Transverse colon (tissue), 4 donors: Measurements from ENCODE around the gene ETV6. TPM values are rescaled to one million over a fixed set of nuclear protein-coding genes. Genes with fewer than 3 reads are reported as not detected.

Source experiments
- DNase-seq: peaks from one replicate; pipeline ENCODE4 v3.0.0-alpha.2; 2019
- H3K27ac ChIP-seq, 4 donors: fragments of 200-600 bp; sonication (generic); 2 replicates each; pipeline ENCODE4 v1.5.1; 2016 to 2018; ENCODE audit warnings: inconsistent platforms in 4 of 4
- H3K27me3 ChIP-seq: fragments of 200-600 bp; sonication (generic); 2 replicates; pipeline ENCODE4 v1.5.1; 2017; ENCODE audit warnings: inconsistent platforms
- H3K36me3 ChIP-seq, 4 donors: fragments of 200-600 bp; sonication (generic); 2 replicates each; pipeline ENCODE4 v1.5.1; 2017 to 2019; ENCODE audit warnings: inconsistent platforms in 4 of 4
- H3K4me1 ChIP-seq, 4 donors: fragments of 200-600 bp; sonication (generic); 2 replicates each; pipeline ENCODE4 v1.5.1; 2017 to 2020; ENCODE audit warnings: inconsistent platforms in 4 of 4
- H3K4me3 ChIP-seq, 4 donors: fragments of 200-600 bp; sonication (generic); 1 replicate in 1 of 4; 2 replicates in 3 of 4; pipeline versions ENCODE4 v1.5.1 to v1.6.1; 2017 to 2019; ENCODE audit warnings: inconsistent platforms in 4 of 4
- H3K9me3 ChIP-seq, 2 donors: fragments of 200-600 bp; sonication (generic); 2 replicates each; pipeline ENCODE4 v1.5.1; 2017 to 2019; ENCODE audit warnings: inconsistent platforms in 2 of 2
- CTCF ChIP-seq, 5 experiments: fragments of 200-600 bp in 3 of 5; fragments of 450-650 bp in 2 of 5; sonication (generic) in 3 of 5; IDR thresholded peaks; 1 replicate in 2 of 5; 2 replicates in 3 of 5; pipeline ENCODE4 v1.5.1; 2016 to 2017; ENCODE audit warnings: antibody characterized with exemption in 5 of 5, inconsistent platforms in 3 of 5, mild to moderate bottlenecking in 2 of 5, moderate library complexity in 1 of 5
- EP300 ChIP-seq: sonication (generic); formaldehyde crosslinking; IDR thresholded peaks from one replicate; pipeline ENCODE4 v1.6.1; 2017; ENCODE audit warnings: antibody characterized with exemption, low read depth
- POLR2A ChIP-seq: fragments of 450-650 bp; IDR thresholded peaks from one replicate; pipeline ENCODE4 v1.6.1; 2016; ENCODE audit warnings: antibody characterized with exemption, mild to moderate bottlenecking, moderate library complexity
- POLR2AphosphoS5 ChIP-seq, 3 donors: sonication (generic); formaldehyde crosslinking; IDR thresholded peaks; one replicate each; pipeline ENCODE4 v1.6.1; 2016; ENCODE audit warnings: antibody characterized with exemption in 3 of 3
- WGBS, 2 donors: methylation state at CpG; one replicate each; pipeline ENCODE4 v1.1.5; 2018; ENCODE audit warnings: low coverage in 1 of 2; 5-methylcytosine and 5-hydroxymethylcytosine counted together
- in situ Hi-C, 4 donors: fragments of 200-750 bp; cut with MboI; loops; one replicate each; pipeline versions ENCODE4 v1.15.0 to v1.15.1; 2017; ENCODE audit warnings: low sequenced_read_pairs in 3 of 4, low pct_ligation_motif_present in 1 of 4, low pct_unique_long_range_greater_than_20kb in 1 of 4
- intact Hi-C: fragments of 100-400 bp; cut with DNase I; formaldehyde crosslinking; loops from one replicate; pipeline ENCODE4 v1.15.1; 2023; ENCODE audit warnings: low total_unique reads
- total RNA-seq, 4 donors: library from RNA; depleted of rRNA; stranded (reverse); fragments of >200 nt; gene quantifications; one replicate each; pipeline ENCODE4 v1.1.0, GENCODE V29; 2016

ETV6 gene
- total RNA-seq, 4 donors from 2014 or later: 19.9 to 47.9 (median 41.0) TPM

DNA sequence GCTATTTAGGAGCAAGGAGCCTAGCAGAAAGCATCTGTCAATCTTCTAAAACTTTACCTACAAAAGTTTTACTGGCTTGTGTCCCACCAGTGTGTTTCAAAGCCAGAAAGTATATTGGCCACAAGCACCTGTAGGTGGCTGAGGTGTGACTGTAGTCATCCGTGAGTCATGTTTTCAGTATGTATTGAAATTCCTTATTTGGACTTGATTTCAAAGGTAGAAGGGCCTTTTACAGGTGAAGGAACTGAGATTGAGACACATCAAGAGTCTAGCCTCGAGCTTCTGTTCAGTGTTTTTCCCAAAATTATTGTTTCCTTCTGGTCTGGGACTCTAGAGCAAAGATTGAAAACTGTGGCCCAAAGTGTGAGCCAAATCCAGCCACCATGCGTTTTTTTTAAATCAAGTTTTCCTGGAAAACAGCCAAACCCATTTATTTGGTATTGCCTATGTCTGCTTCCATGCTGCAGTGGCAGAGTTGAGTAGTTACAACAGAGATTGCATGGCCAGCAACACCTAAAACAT, 226.0 kb downstream of the ETV6 start:
- peaks cover 28 to 57% (median 41%) of the 10 kb centered on the region in 4 donors for H3K4me1 ChIP-seq
- intact Hi-C loops (no loop called here), in situ Hi-C loops (no loop called here)
- H3K9me3 ChIP-seq: no peaks in the 10 kb centered on the region
- no peak for TF ChIP-seq EP300
- TF ChIP-seq POLR2AphosphoS5 (IDR thresholded peaks at IDR 0.05): no peak
- no peak for TF ChIP-seq POLR2A
- no peak for TF ChIP-seq CTCF (IDR thresholded peaks at IDR 0.05)
- no peaks in the 10 kb centered on the region for H3K27me3 ChIP-seq
- no peak for DNase-seq
- 38 to 59% methylated on average over 2 to 3 of the region's 3 CpGs for WGBS, 2 donors
- H3K36me3 ChIP-seq: peaks cover 0 to 14% (median 3%) of the 10 kb centered on the region in 4 donors
- H3K27ac ChIP-seq: peak overlapping the region; percentile 15 to 88 (median 85)
- no peak overlapping the region for H3K4me3 ChIP-seq

DNA sequence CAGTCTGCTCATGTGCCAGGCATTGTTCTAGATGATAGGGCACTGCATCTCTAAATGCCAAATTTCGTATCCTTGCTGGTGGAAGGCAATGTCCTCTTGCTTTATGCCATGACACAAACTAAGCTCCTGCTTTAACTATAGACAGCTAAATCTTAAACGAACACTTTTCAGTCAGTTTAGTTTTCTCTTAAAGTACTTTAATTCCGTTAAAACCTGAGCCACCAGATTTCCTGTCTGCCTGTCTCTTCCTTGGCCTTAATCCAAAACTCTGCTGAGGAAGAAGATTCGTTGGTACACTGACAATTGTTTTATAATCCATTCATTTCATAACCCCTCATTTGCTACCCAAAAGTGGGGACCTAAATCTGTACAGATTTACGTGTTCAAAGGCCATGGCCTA, 226.8 kb downstream of the ETV6 start:
- no peak for TF ChIP-seq POLR2A
- no peak for TF ChIP-seq CTCF (IDR thresholded peaks at IDR 0.05)
- TF ChIP-seq POLR2AphosphoS5 (IDR thresholded peaks at IDR 0.05): no peak
- TF ChIP-seq EP300: no peak
- Histone ChIP-seq H3K4me3 (no peak overlapping the region), H3K9me3 (no peaks in the 10 kb centered on the region), H3K27ac (peak overlapping the region; percentile 83 to 88 (median 85)), H3K4me1 (peaks cover 29 to 65% (median 48%) of the 10 kb centered on the region in 4 donors), H3K36me3 (peaks cover 0 to 9% (median 0%) of the 10 kb centered on the region in 4 donors), H3K27me3 (no peaks in the 10 kb centered on the region)
- intact Hi-C loops (no loop called here), in situ Hi-C loops (no loop called here)
- 44 to 46% methylated on average over 5 of the region's 5 CpGs for WGBS, 2 donors
- no peak for DNase-seq

- 81% methylated on average over 7 of the region's 7 CpGs; no CpG with 5 or more reads in 1 of the 2 donors for WGBS, 2 donors
- H3K36me3 ChIP-seq: no peaks in the 10 kb centered on the region
- H3K9me3 ChIP-seq: no peaks in the 10 kb centered on the region
- intact Hi-C loops (no loop called here), in situ Hi-C loops (no loop called here)
- peak overlapping the region; percentile 83 to 88 (median 85) for H3K27ac ChIP-seq
- TF ChIP-seq POLR2A (no peak), CTCF (IDR thresholded peaks at IDR 0.05) (no peak), EP300 (no peak), POLR2AphosphoS5 (IDR thresholded peaks at IDR 0.05) (no peak)
- H3K4me3 ChIP-seq: no peak overlapping the region
- no peak for DNase-seq
- peaks cover 34 to 75% (median 58%) of the 10 kb centered on the region in 4 donors for H3K4me1 ChIP-seq
- H3K27me3 ChIP-seq: no peaks in the 10 kb centered on the region
Observed at GRCh38 chr12:11877102-11877826, 227.8 kb downstream of the ETV6 start.

- Histone ChIP-seq H3K27me3 (no peaks in the 10 kb centered on the region), H3K9me3 (no peaks in the 10 kb centered on the region), H3K4me3 (peak overlapping the region in 1 of 4 donors; percentile 0), H3K4me1 (peaks cover 36 to 82% (median 63%) of the 10 kb centered on the region in 4 donors), H3K27ac (peak overlapping the region; percentile 83 to 88 (median 85)), H3K36me3 (no peaks in the 10 kb centered on the region)
- WGBS, 2 donors: 39 to 66% methylated on average over 6 to 14 of the region's 14 CpGs
- no peak for TF ChIP-seq EP300
- peak; percentile 27 for TF ChIP-seq POLR2A
- no peak for TF ChIP-seq CTCF (IDR thresholded peaks at IDR 0.05)
- TF ChIP-seq POLR2AphosphoS5 (IDR thresholded peaks at IDR 0.05): peak; percentile 7 to 53 (median 53)
- peak; percentile 68 for DNase-seq
- in situ Hi-C loops: no loop called here
- intact Hi-C loops: no loop called here
Observed at GRCh38 chr12:11877869-11878780, 228.7 kb downstream of the ETV6 start.
